DMS153 treated with DMSO at 0.1 percent for 48 hours (cell line): Measurements from ENCODE around the gene KCTD16.

Experiments used
- DNase-seq: peaks from one replicate; lab custom pipeline; 2025; ENCODE audit not compliant: unreplicated experiment; lab: John Stamatoyannopoulos, UW

The KCTD16 gene

DNA sequence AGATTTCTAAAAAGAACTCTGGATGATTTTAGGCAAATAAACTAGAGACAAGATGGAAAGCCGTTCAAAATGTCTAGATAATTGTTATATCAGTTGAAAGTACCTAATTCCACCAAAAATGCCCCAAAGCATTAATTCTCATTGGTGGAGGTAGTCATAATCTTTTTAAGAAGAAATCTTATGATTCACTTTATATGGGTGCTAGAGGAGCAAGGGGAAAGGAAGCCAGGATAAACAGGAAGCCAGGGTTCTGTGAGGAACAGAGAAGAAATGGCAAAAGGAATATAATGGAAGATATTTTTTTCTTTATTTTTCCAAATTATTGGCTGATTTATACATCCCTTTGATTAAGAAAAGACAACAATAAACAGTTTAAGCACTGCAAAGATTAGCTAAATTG, 8.0 kb upstream of the KCTD16 start:
- DNase-seq = no peak

DNA sequence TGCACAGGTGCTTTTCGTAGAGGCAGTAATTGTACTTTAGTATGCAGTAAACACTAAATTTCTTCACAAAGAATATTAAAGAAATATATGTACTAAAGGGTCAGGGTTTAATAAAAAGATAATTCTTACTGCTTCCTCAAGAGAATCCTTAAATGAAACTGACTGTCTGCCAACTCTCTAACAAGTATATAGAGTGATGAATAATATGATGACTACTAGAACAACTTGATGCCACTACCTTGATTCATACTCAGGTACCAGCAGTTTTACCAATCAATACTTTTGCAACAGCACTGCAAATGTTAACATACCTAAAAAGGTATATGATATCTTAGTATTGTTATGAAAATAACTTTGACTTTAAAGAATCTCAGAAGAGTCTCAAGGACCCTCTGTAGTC, 4.0 kb upstream of the KCTD16 start:
- no peak for DNase-seq

DNA sequence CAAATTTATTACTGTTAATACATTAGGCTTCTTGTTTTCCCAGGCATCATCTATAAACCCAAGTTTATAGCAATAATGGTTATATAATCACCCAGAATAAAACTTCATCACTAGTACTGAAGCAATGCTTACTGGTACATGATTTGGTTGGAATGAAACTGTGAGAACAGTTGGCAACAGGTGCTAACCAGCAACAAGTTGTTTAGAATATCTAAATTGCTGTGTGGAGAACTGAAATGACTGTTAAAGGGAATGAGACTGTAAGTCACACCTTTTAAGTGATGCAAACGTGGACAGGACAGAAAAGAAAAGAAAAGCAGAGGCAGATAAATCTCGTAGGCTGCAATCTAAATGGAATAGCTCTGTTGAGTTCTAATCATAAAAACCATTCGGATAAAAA, 2.7 kb upstream of the KCTD16 start:
- DNase-seq = no peak

DNA sequence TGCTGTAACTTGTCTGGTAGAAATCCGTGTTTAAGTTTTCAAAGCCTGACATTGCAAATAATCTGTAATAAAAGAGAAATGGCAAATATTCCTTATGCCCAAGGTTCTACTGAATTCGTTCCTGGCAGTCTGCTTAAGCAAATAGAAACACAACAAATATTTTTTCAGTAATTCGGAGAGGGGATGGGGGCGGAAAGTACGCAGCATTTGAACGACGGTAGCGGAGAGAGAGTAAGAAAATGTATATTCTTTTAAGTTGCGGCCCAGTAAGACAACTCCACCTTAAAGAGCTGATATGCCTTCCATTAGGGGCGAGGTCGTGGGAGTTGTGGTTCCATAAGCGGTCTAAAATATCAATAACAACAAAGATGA, 783 bp upstream of the KCTD16 start:
- DNase-seq = no peak

DNA sequence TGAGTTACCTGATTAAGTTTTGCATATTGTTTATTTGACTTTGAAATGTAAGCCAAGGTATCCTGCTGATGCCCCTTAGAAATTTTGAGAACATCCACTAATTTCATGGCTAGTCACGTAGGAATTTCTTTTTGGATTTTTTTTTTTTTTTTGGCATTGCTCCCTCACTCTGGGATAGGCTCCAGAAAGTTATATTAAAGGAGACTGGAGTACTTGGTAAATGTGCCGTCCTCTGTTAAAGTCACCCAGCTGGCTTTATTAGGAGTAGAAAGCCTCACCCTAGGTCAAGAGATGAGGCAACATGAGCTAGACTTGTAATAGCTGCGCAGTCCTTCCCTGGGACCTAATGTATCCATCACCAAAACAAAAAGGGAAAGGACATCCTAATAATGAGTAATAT, 3.1 kb downstream of the KCTD16 start:
- no peak for DNase-seq

DNA sequence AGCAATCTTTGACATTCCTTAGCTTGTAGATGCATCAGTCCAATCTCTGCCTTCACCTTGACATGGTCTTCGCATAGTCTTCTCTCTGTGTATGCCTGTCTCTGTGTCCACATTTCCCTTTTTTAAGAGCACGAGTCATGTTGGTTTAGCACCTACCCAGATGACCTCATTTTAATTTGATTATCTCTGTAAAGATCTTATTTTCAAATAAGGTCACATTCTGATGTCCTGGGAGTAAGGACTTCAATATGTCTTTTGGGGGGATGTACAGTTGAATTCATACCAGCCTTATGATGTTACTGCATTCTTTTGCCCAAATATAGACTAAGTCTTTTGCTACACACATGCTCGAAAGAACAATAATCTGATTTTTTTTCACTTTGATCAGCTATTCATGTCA, 6.9 kb downstream of the KCTD16 start:
- DNase-seq = no peak

DNA sequence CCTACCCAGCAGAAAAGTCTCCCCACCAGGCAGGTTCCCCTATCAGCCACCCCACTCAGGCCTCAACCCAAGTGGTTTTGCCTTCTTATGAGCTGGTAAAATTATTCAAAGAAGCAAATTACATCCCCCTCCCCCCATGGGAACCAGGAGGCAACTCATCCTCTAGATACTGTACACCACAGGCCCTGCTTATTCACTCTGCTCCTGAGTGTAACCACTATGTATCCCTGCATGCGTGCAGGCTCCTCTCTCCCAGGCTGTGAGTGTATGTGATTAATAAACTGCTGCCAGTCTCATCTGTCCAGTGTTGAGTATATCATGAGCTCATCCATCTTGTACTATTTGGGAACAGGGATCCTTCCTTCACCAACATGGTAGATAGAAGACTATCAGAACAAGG, 8.6 kb downstream of the KCTD16 start:
- no peak for DNase-seq

DNA sequence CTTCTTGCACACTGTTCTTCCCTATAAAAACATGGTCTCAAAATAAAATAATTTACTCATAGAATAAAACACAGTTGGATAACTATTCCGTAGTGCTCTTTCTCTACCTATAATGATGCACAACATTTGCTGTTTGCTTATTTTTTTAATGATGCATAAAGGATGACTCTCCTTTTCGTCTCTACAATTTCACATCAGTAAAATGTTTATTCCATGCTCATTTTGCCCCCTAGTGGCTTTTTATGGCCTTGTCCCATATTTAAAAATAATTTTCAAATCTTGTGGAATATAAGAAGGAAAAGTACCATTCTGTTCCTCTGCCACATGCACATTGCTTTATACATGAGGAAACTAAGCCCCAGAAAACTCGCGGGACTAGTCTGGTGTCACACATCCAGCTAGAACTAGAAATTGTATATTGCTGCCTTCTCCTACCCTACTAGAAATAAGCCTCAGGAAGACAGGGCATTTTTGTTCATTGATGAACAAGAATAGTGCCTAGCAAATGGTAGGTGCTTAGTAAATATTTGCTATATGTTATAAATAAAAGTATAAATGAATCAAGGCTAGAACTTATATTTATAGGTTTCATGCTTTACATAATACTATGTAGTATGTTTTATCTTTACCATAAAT, 12.7 kb downstream of the KCTD16 start:
- no peak for DNase-seq

DNA sequence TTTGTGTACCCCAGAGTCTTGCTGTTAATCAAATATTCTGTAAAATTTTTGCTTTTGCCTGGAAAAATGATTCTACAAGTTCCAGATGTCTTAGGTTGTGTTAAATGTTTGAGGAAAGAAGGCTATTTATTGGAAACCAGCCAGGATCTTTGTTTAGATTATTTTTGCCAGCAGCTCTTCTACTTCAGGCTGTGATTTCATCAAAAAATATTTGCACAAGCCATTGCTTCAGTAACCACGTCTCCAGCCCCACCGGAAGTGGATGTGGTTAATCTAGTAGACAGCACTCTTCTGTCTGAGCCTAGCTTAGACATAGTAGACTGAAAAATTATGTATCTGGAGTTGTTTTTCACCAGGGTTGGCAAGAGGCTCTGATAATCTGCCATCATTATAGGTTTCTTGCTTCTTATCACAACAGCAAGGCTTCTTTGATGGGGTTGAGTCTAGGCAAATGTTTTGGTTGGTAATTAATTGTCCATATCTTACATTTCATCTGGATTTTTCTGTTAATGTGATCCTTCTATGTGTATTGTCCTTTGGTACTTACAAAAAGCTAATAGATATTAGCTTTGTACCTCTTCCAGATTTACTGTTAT, 17.1 kb downstream of the KCTD16 start:
- peak; percentile 38 for DNase-seq

DNA sequence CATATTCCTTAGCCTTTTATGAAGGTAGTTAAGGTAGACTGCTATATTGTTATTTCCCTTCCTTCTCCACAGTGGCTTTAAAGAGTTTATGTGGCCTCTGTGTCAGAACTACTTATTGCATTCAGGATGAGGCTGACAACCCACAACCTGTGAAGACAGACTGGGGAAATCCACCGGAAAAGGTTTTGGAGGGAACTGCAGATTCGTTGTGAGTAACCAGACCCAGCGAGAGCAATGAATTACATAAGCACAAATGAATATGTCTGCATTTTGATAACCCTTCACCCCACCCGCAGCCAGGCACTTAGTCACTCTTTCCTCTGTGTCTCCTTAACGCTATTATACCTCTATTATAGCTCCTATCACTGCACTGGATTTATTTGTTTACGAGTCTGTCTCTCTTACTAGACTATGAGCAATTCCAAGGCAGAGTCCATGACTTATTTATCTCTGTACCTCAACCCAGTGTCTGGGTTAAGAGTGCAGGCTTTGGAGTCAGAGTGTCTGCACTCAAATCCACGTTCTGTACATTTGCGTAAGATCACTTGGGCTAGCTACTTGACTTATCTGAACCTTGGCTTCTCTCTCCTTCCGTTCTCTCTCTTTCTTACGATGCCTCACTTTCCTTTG, 19.2 kb downstream of the KCTD16 start:
- no peak for DNase-seq

DNA sequence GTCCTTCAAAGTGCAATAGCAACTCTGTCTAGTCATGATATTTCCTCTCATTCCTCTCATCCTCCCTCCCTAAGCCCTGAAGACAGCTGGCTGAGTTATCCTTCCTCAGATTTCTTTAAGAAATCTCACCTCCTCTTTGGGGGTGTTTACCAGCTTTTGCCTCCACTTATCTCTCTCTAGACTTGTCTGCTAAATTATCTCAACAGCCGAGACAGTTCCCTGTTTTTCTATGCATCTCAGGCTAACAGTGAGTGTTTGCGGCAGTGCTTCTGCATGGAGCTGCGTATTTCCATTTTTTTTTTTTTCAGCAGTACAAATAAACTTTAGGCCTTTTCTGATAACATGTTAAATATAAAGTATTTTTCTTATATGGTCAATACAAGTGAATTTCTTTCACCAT, 20.9 kb downstream of the KCTD16 start:
- DNase-seq = no peak

DNA sequence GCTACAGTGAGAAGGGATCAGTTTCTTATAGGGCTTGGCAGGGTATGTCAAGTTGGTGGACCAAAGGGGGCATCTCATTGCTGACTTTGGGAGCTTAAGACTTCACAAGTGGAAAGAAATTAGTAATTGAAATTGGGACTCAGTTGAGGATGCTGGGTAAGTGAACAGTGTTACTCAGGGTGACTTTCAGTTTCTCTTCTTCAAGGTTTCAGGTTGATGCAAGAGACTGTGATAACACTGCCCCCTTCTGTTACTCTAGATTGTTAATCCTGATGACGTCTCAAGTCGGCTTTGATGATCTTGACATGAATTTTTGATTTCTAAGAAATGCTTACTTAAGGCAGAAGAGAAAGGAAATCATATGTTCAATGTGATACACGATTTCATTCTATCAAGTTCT, 21.3 kb downstream of the KCTD16 start:
- no peak for DNase-seq

DNA sequence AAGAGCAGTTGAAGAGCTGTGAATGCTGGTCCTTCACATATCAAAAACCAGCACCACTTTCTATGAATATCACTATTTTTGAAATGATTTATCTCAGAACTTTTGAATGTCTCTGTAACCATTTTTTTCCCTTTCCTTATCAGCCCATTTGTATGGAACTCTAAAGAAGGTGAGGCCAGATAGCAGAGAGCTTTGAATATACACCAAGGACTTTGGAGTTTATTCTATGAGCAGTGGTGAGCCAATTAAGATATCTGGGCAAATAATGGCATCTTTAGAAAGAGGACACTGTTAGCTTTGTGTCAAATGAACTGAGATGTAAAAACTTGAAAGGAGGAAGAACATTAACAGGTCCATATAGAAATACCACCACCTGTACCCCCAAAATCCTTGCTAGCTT, 22.0 kb downstream of the KCTD16 start:
- no peak for DNase-seq

DNA sequence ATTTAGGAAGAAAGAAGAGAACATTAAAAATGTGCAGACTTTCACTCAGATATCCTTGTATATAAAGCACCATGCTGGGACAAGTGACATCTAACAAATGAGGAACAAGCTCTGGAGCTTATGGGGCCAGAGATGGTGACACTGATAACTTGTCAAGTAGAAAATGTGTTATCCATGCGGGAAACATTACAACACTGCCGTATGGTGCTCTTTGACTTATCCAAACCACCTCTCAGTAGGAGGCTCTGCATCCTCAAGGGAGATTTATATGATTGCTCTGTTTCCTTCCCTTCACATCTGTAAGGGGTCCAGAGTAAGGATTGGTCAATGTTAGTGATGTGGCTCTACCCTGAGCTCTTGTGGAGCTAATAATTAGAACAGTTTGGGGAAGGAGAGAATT, 23.5 kb downstream of the KCTD16 start:
- no peak for DNase-seq

DNA sequence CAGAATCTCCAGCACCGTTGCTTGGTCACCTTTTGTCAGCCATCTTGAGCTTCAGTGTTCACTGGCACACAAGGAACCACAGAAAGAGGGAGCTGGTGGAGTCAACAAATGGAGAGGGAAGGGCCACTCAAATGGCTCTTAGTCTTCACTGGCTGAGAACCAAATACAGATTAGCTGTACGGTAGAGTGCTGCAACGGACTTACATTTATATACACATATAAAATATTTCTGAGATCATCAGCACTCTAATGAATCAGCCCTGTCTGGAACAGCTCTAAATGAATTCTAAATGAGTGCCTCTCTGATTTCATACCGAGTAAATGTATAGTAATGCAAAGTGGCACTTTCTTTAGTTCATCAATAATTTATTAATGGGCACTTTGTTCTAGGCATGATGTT, 24.8 kb downstream of the KCTD16 start:
- DNase-seq = no peak

DNA sequence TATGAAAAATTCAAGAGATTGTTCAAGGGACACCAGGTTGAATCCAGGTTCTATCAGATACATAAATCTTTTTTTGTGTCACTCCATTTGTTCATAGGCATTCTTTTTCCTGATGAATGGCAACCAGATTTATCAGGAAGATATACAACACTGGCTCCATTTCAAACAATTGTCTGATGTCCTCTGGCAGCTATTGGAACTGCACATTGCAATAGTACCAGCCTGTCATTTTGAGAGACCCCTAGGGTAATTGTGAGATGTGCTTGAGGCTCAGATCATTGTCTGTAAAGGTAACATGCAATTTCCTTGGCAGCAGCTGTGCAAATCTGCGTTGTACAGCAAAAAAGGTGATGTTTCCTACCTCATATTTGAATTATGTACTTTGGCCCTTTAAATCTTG, 25.9 kb downstream of the KCTD16 start:
- DNase-seq = no peak

DNA sequence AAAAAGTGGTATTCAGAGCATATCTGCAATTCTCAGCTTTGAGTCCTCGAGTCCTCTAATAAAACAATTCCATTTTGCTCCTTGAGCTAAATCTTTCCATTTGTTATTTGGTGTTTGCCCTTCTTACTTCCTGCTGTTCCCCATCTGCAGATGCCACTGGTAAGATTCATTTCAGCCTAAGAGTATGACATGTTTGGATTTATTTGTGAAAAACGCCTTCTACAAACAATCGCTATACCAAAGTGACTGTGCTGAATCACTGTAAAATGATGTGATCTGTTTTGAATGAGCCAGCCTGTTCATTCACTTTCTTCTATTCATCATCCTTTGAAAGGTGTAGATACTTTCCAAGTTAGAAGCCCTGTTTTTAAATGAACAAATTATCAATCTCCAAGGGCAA, 27.7 kb downstream of the KCTD16 start:
- DNase-seq = no peak

DNA sequence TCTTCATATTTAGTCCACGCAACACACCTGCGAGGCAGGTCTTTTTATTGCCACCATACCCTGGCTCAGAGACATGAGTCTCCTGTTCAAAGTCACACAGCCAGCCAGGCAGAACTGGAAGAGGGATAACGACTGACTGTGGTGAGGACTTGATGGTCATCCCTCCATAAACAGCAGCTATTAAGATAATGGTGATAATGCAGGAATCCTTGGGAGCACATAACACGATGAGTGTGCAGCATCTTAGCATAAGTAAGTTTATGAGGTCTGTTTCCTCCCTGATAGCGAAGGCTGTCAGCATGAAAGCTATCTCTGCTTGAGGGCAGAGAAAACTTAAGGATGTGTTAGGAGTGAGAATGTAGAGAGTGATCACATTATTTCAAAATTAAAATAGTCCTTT, 30.9 kb downstream of the KCTD16 start:
- DNase-seq = no peak

DNA sequence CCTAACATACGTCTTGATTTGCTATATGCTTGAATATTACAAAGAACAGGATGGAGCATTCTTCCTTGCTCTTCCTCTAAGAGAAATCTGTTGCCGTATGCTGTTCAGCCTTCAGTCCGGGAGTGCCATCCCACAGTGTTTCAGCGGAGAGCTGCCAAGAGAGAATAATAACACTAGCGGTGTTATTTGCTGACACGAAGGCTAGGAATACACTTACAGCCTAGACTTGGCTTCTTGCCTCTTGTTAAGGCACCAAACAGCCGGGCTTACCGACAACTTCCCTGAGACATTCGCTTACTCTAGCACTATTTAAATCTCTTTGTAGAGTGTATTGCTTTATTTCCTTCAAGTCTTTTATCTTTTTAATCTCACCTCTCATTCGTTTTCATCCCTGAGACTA, 31.4 kb downstream of the KCTD16 start:
- DNase-seq = no peak

DNA sequence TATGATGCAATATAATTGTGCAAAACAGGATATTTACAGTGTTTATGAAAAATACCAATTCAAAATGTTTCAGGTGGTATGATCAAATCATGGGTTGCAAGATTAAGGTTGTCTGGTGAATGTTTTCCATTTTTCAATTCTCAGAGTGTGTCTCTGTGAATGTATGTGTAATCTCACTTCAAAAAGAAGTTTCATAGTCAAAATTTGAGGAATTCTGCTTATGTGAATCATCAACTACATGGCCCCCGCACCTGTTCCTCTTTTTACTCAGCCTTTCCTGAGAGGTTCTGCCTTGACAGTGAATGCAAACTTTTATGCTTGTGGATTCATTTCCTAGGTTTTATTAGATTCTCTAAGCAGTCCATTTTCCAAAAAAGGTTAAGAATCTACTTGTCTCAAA, 32.1 kb downstream of the KCTD16 start:
- no peak for DNase-seq

DNA sequence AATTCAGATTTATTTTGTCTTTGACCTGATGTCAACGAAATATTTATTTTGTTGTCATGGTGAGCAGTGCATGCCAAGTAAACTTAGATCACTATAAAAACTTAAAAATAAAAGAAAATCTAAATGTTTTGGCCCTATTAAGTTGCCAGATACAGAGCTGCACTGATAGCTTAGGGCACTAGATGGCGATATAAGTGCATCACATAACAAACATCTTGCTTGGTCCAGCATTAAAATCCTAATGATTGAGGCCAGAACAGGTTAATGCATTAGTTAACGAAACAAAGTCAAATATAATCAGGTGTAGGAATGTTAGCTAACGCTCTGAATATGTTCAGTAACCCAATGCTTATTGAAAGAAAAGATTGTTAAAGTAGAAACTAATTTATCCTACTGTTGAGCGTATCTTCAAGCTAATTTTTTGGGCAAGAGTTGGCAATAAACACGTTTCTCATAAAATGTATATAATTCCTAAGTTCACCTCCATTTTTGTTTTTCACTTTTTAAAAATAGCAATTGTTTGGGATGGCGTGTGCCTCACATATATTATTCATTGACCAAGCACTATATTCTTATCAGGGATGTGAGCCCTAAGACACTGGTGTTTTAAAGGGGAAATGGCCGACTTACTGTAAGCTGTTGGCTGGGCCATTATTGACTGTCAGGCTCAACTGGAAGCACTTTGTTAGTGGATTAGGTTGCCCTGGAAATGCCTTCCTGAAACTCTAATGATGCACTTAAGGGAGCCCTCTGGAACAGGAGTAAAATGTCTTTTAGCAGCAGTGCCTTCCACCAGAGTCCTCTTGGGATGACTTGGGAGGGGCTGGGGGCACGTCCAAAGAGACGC, 33.3 kb downstream of the KCTD16 start:
- DNase-seq = peak; percentile 37

DNA sequence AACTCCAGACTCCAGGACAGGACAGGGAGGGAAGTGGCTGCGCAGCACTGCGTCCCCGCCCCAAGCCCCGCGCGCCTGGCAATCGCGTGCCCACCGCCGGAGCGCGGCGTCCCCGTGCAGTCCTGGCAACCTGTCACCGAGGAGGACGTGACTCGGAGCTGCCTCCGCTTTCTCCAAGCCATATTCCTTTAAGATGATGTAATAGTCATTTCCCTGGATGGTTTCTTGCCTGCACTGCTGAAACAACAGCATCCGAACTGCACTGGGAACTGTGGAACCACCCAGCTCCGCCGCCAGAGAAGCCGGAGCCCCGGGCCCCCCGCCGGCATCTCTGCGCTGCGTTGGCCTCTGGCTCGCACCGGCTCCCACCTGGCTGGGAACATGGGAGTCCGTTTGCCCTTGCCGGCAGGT, 34.5 kb downstream of the KCTD16 start:
- no peak for DNase-seq
